Natural killer cell (primary cell): ENCODE results near the gene PPP1R1B. TPM values are rescaled to one million over a fixed set of nuclear protein-coding genes. Genes with fewer than 3 reads are reported as not detected.

ENCODE experiments used
- ATAC-seq, 3 donors: fragments of 150-1000 bp in 2 of 3; fragments of 200-7000 bp in 1 of 3; cut with Tn5 transposase; 1 replicate in 1 of 3; 2 replicates in 2 of 3; pipeline ENCODE4 v1.10.0; 2021; ENCODE audit warnings: mild to moderate bottlenecking in 2 of 3, moderate library complexity in 2 of 3
- DNase-seq, 2 donors: peaks; one replicate each; pipeline versions ENCODE4 v3.0.0 to v3.0.0-alpha.2; 2013 to 2021; ENCODE audit warnings: mixed read lengths in 1 of 2
- H3K27ac ChIP-seq: one replicate; pipeline ENCODE4 v1.5.1; 2013; ENCODE audit warnings: mild to moderate bottlenecking, low read length
- H3K27me3 ChIP-seq: one replicate; pipeline ENCODE4 v1.6.1; 2013; ENCODE audit warnings: low read length; ENCODE audit not compliant: control insufficient read depth, insufficient read depth
- H3K36me3 ChIP-seq: one replicate; pipeline ENCODE4 v1.6.1; 2013; ENCODE audit warnings: low read length; ENCODE audit not compliant: control insufficient read depth, insufficient read depth
- H3K4me1 ChIP-seq: one replicate; pipeline ENCODE4 v1.6.1; 2013; ENCODE audit warnings: low read length; ENCODE audit not compliant: control insufficient read depth, insufficient read depth
- H3K4me3 ChIP-seq: one replicate; pipeline ENCODE4 v1.5.1; 2013; ENCODE audit warnings: low read length
- H3K9me3 ChIP-seq: one replicate; pipeline ENCODE4 v1.6.1; 2013; ENCODE audit warnings: low read length; ENCODE audit not compliant: control insufficient read depth, insufficient read depth
- H3K27ac Mint-ChIP-seq, 2 donors: one replicate each; pipeline ENCODE4 v1.8.0; 2022; ENCODE audit warnings: mild to moderate bottlenecking in 2 of 2, mixed read lengths in 2 of 2, moderate library complexity in 1 of 2
- H3K27me3 Mint-ChIP-seq, 2 donors: one replicate each; pipeline ENCODE4 v1.8.0; 2022; ENCODE audit warnings: low read depth in 2 of 2, mixed read lengths in 2 of 2
- H3K36me3 Mint-ChIP-seq: one replicate; pipeline ENCODE4 v1.8.0; 2022; ENCODE audit warnings: mixed read lengths
- H3K4me1 Mint-ChIP-seq, 2 donors: one replicate each; pipeline ENCODE4 v1.8.0; 2022; ENCODE audit warnings: mixed read lengths in 2 of 2
- H3K4me3 Mint-ChIP-seq: one replicate; pipeline ENCODE4 v1.8.0; 2022; ENCODE audit warnings: mild to moderate bottlenecking, moderate library complexity, mixed read lengths
- H3K9me3 Mint-ChIP-seq, 2 donors: one replicate each; pipeline ENCODE4 v1.8.0; 2022; ENCODE audit warnings: mixed read lengths in 2 of 2
- WGBS: methylation state at CpG from one replicate; pipeline ENCODE4 v1.1.7; 2013; ENCODE audit warnings: missing lambda C conversion rate; ENCODE audit not compliant: insufficient coverage; 5-methylcytosine and 5-hydroxymethylcytosine counted together
- intact Hi-C: fragments of 100-400 bp; cut with micrococcal nuclease; formaldehyde crosslinking; loops from one replicate; pipeline ENCODE4 v1.14.2; 2022
- total RNA-seq, 4 donors: library from RNA; stranded (reverse); fragments of 120-200 nt in 1 of 4; gene quantifications; one replicate each; pipeline versions ENCODE4 v1.2.3 to v1.2.4, GENCODE V29; 2013 to 2022
- TF ChIP-seq, protein P1 (sequence below): fragments of 200-600 bp; IDR thresholded peaks from one replicate; pipeline ENCODE4 v1.8.0; 2022; ENCODE audit warnings: antibody characterized with exemption

PPP1R1B gene
- total RNA-seq, 3 donors from 2014 or later (not counting 1 experiment from before 2014, with no cell fraction given), result not detected

- Histone ChIP-seq H3K9me3 (no peaks in the 10 kb centered on the region), H3K27me3 (no peaks in the 10 kb centered on the region), H3K4me1 (peaks cover 10% of the 10 kb centered on the region), H3K27ac (no peak overlapping the region), H3K4me3 (no peak overlapping the region), H3K36me3 (peaks cover 2% of the 10 kb centered on the region)
- Mint-ChIP-seq H3K4me1 (peaks cover 57 to 68% of the 10 kb centered on the region in 2 donors), H3K36me3 (no peaks in the 10 kb centered on the region), H3K27me3 (no peaks in the 10 kb centered on the region), H3K4me3 (no peak overlapping the region), H3K27ac (peak overlapping the region; percentile 35 to 65), H3K9me3 (no peaks in the 10 kb centered on the region)
- TF ChIP-seq, protein P1, sequence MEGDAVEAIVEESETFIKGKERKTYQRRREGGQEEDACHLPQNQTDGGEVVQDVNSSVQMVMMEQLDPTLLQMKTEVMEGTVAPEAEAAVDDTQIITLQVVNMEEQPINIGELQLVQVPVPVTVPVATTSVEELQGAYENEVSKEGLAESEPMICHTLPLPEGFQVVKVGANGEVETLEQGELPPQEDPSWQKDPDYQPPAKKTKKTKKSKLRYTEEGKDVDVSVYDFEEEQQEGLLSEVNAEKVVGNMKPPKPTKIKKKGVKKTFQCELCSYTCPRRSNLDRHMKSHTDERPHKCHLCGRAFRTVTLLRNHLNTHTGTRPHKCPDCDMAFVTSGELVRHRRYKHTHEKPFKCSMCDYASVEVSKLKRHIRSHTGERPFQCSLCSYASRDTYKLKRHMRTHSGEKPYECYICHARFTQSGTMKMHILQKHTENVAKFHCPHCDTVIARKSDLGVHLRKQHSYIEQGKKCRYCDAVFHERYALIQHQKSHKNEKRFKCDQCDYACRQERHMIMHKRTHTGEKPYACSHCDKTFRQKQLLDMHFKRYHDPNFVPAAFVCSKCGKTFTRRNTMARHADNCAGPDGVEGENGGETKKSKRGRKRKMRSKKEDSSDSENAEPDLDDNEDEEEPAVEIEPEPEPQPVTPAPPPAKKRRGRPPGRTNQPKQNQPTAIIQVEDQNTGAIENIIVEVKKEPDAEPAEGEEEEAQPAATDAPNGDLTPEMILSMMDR, result no peak
- intact Hi-C loops, result no loop called here
- ATAC-seq (no peak), DNase-seq (no peak)
- 92% methylated on average over 15 of the region's 15 CpGs for WGBS
Observed at GRCh38 chr17:39648616-39649366, 22.0 kb downstream of the PPP1R1B start.

- Histone ChIP-seq H3K36me3 (peaks cover 4% of the 10 kb centered on the region), H3K27ac (no peak overlapping the region), H3K9me3 (no peaks in the 10 kb centered on the region), H3K4me1 (peaks cover 3% of the 10 kb centered on the region), H3K27me3 (no peaks in the 10 kb centered on the region), H3K4me3 (no peak overlapping the region)
- intact Hi-C loops, result no loop called here
- no peaks in the 10 kb centered on the region for H3K36me3 Mint-ChIP-seq
- WGBS, result 95% methylated on average over 10 of the region's 11 CpGs
- TF ChIP-seq, protein P1, result no peak
- H3K27ac Mint-ChIP-seq, result peak overlapping the region; percentile 65 to 79
- H3K4me1 Mint-ChIP-seq, result peaks cover 45 to 58% of the 10 kb centered on the region in 2 donors
- no peak overlapping the region for H3K4me3 Mint-ChIP-seq
- ATAC-seq (no peak), DNase-seq (no peak)
- no peaks in the 10 kb centered on the region for H3K9me3 Mint-ChIP-seq
- H3K27me3 Mint-ChIP-seq, result no peaks in the 10 kb centered on the region
Observed at GRCh38 chr17:39650121-39650579, 23.4 kb downstream of the PPP1R1B start.

DNA sequence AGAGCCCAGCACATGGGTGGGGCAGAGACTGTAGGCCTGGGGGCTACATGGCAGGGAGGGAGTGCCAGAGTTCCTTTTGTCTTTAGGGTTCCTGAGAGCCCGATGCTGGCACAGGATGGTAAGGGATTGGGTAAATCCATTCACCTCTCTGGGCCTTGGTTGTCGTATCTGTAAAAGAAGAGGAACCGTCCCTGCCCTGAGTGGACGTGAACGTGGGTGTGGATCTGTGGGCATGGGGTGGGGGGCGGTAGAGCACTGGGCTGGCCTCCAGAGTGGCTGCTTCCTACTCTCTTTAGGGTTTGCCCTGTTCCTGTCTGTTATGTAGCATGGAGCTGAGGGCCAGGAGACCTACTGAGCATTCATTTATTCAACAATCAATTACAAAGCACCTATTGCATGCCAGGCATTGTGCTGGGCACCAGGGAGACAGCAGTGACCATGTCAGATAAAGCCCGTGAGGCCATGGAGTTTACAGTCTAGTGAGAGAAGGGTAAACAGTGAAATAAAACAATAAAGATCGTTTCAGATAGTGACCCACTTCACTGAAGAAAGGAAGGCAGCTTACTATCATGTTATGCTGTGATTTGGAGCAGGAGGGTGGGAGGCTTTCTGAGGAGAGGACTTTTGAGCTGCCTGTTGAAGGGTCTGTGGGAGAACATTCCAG lies 25.3 kb downstream of the PPP1R1B start:
- 76% methylated on average over 8 of the region's 8 CpGs for WGBS
- ATAC-seq (no peak), DNase-seq (no peak)
- Histone ChIP-seq H3K4me1 (peaks cover 3% of the 10 kb centered on the region), H3K4me3 (no peak overlapping the region), H3K27me3 (no peaks in the 10 kb centered on the region), H3K36me3 (peaks cover 15% of the 10 kb centered on the region), H3K9me3 (no peaks in the 10 kb centered on the region), H3K27ac (no peak overlapping the region)
- no peak overlapping the region for H3K4me3 Mint-ChIP-seq
- H3K27ac Mint-ChIP-seq, result peak overlapping the region; percentile 65 to 79
- H3K27me3 Mint-ChIP-seq, result no peaks in the 10 kb centered on the region
- intact Hi-C loops, result no loop called here
- TF ChIP-seq, protein P1, result no peak
- no peaks in the 10 kb centered on the region for H3K36me3 Mint-ChIP-seq
- no peaks in the 10 kb centered on the region for H3K9me3 Mint-ChIP-seq
- H3K4me1 Mint-ChIP-seq, result peaks cover 40 to 61% of the 10 kb centered on the region in 2 donors
